ENCODE measurements around the gene KDM4C. TPM values are rescaled to one million over a fixed set of nuclear protein-coding genes. Genes with fewer than 3 reads are reported as not detected.

KDM4C gene
- total RNA-seq, 6 donors from 2014 or later = 31.6 to 96.4 (median 41.2) TPM

DNA sequence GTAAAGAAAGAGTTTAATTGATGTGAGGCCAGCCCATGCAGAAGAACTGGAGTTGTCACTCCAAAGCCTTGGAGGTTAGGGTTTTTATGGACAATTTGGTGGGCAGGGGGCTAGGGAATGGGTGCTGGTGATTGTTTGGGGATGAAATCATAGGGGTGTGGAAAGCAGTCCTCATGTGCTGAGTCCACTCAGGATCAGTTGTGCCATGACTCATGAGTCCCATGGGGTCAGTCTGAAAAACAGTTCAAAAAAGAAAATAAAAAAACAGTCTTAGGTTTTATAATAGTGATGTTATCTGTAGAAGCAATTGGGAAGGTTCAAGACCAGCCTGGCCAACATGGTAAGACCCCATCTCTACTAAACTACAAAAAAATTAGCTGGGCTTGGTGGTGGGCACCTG lies 162.3 kb downstream of the KDM4C start:
- DNase-seq (no peak), ATAC-seq (ENCODE audit: low FRiP score in 2 of 2) (no peak)
- TF ChIP-seq POLR2A (IDR thresholded peaks at IDR 0.05) = no peak
- TF ChIP-seq, protein P1, sequence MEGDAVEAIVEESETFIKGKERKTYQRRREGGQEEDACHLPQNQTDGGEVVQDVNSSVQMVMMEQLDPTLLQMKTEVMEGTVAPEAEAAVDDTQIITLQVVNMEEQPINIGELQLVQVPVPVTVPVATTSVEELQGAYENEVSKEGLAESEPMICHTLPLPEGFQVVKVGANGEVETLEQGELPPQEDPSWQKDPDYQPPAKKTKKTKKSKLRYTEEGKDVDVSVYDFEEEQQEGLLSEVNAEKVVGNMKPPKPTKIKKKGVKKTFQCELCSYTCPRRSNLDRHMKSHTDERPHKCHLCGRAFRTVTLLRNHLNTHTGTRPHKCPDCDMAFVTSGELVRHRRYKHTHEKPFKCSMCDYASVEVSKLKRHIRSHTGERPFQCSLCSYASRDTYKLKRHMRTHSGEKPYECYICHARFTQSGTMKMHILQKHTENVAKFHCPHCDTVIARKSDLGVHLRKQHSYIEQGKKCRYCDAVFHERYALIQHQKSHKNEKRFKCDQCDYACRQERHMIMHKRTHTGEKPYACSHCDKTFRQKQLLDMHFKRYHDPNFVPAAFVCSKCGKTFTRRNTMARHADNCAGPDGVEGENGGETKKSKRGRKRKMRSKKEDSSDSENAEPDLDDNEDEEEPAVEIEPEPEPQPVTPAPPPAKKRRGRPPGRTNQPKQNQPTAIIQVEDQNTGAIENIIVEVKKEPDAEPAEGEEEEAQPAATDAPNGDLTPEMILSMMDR (IDR thresholded peaks at IDR 0.05) = no peak
- no peak for TF ChIP-seq POLR2AphosphoS5 (IDR thresholded peaks at IDR 0.05)
- TF ChIP-seq EP300 (IDR thresholded peaks at IDR 0.05) = no peak
- Histone ChIP-seq H3K36me3 (no peaks in the 10 kb centered on the region), H3K27ac (no peak overlapping the region), H3K4me1 (peaks cover 0 to 16% (median 4%) of the 10 kb centered on the region in 4 donors), H3K27me3 (no peaks in the 10 kb centered on the region), H3K4me3 (no peak overlapping the region), H3K9me3 (no peaks in the 10 kb centered on the region)

DNA sequence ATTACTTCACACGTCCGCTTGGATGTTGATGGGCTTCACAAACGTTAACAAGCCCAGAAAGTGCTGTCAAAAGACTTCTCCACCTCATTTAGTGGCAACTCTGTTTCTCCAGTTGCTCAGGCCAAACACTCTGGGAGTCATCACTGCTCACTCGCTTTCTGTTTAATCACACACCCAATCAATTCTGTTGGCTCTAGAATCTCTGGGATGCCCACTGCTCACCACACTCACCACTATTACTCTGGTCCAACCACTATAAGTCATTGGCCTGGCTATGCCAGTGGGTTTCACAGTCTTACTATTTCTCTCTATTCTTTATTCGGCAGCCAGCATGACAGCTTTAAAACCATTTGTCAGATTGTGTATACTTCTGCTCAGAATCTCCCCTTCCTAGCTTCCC lies 163.5 kb downstream of the KDM4C start:
- Histone ChIP-seq H3K36me3 (no peaks in the 10 kb centered on the region), H3K27ac (no peak overlapping the region), H3K27me3 (no peaks in the 10 kb centered on the region), H3K4me1 (peaks cover 0 to 16% (median 4%) of the 10 kb centered on the region in 4 donors), H3K9me3 (no peaks in the 10 kb centered on the region), H3K4me3 (no peak overlapping the region)
- no peak for DNase-seq
- no peak for ATAC-seq (ENCODE audit: low FRiP score in 2 of 2)
- TF ChIP-seq, protein P1 (IDR thresholded peaks at IDR 0.05) = no peak
- no peak for TF ChIP-seq POLR2A (IDR thresholded peaks at IDR 0.05)
- TF ChIP-seq EP300 (IDR thresholded peaks at IDR 0.05) = no peak
- no peak for TF ChIP-seq POLR2AphosphoS5 (IDR thresholded peaks at IDR 0.05)
- 81 to 83% methylated on average over 5 of the region's 5 CpGs for WGBS, 2 donors

DNA sequence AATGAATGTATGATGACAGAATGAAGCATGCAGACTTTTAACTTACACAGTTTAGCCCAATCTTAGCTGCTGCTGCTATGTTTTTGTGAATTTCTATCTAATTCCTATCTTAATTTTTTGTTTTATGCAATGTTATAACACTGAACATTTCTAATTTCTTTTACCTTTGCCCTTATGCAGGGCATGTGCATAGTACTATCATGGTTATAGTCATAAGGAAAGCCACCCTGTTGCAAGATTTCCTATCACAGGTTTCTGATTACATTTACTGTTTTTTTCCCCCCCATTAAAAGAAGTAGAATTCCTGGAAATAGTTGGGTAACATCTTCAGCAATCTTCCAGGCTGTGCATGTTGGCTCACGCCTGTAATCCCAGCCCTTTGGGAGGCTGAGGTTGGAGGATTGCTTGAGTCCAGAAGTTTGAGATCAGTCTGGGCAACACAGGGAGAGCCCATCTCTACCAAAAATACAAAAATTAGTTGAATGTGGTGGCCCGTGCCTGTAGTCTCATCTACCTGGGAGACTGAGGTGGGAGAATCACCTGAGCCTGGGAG lies 164.4 kb downstream of the KDM4C start:
- Histone ChIP-seq H3K27ac (no peak overlapping the region), H3K27me3 (no peaks in the 10 kb centered on the region), H3K9me3 (no peaks in the 10 kb centered on the region), H3K4me1 (peaks cover 0 to 16% (median 4%) of the 10 kb centered on the region in 4 donors), H3K36me3 (no peaks in the 10 kb centered on the region), H3K4me3 (no peak overlapping the region)
- DNase-seq (no peak), ATAC-seq (ENCODE audit: low FRiP score in 2 of 2) (no peak)
- 68 to 85% methylated on average over 2 of the region's 2 CpGs for WGBS, 2 donors
- TF ChIP-seq POLR2A (IDR thresholded peaks at IDR 0.05) (no peak), EP300 (IDR thresholded peaks at IDR 0.05) (no peak), POLR2AphosphoS5 (IDR thresholded peaks at IDR 0.05) (no peak)
- TF ChIP-seq, protein P1 (IDR thresholded peaks at IDR 0.05) = no peak

DNA sequence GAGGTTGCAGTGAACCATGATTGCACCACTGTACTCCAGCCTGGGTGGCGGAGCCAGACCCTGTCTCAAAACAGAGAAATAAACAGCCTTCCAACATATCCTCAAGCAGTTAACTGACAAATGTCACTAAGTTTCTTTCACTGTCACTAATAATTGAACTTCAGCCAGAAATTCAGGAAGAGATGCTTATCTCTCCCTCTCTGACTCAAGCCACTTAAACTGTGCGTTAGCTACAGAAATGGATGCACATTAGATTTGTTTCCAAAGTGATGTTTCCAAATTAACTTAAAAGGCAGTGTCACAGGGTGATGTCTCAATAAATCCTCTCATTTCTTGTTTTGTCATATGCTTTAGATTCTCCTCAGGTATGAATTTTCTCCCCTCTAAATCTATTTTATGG lies 164.9 kb downstream of the KDM4C start:
- Histone ChIP-seq H3K27me3 (no peaks in the 10 kb centered on the region), H3K4me3 (no peak overlapping the region), H3K9me3 (no peaks in the 10 kb centered on the region), H3K36me3 (no peaks in the 10 kb centered on the region), H3K27ac (no peak overlapping the region), H3K4me1 (peaks cover 0 to 16% (median 4%) of the 10 kb centered on the region in 4 donors)
- ATAC-seq (ENCODE audit: low FRiP score in 2 of 2) (no peak), DNase-seq (no peak)
- TF ChIP-seq EP300 (IDR thresholded peaks at IDR 0.05) (no peak), POLR2A (IDR thresholded peaks at IDR 0.05) (no peak), POLR2AphosphoS5 (IDR thresholded peaks at IDR 0.05) (no peak)
- TF ChIP-seq, protein P1 (IDR thresholded peaks at IDR 0.05) = no peak
- WGBS, 2 donors = 64 to 68% methylated on average over 2 of the region's 2 CpGs

DNA sequence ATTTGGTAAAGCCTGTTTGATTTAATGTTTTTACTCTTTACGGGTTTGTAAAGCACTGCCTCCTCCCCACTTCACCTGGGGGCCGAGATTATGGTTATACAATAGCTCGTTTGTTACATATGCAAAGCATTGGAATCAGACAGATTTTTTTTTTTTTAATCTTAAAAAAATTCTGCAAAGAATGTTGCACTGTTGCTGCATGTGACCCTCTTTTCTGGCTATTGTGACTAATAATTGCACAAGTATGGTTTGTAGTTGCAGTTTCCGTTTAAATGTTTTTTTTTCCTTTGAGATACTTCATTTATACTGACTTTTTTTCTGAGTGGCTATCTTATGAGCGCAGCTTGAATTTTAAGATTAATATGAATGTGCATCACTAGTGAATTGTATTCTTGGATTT lies 165.3 kb downstream of the KDM4C start:
- H3K4me3 ChIP-seq = no peak overlapping the region
- DNase-seq = no peak
- peaks cover 0 to 16% (median 4%) of the 10 kb centered on the region in 4 donors for H3K4me1 ChIP-seq
- no peak overlapping the region for H3K27ac ChIP-seq
- TF ChIP-seq, protein P1 (IDR thresholded peaks at IDR 0.05) = no peak
- TF ChIP-seq POLR2AphosphoS5 (IDR thresholded peaks at IDR 0.05) (no peak), POLR2A (IDR thresholded peaks at IDR 0.05) (no peak), EP300 (IDR thresholded peaks at IDR 0.05) (no peak)
- WGBS, 2 donors = 79 to 81% methylated on average over 5 of the region's 5 CpGs
- H3K36me3 ChIP-seq = no peaks in the 10 kb centered on the region
- no peaks in the 10 kb centered on the region for H3K9me3 ChIP-seq
- ATAC-seq (ENCODE audit: low FRiP score in 2 of 2) = no peak
- no peaks in the 10 kb centered on the region for H3K27me3 ChIP-seq
